ENCODE measurements around the gene SPAG6. TPM values are rescaled to one million over a fixed set of nuclear protein-coding genes. Genes with fewer than 3 reads are reported as not detected.

Gene SPAG6
- total and polyA plus RNA-seq, 2 of the 8 experiments (the other 6 are each of a cell fraction or from before 2014, with no cell fraction given) = 0.14 TPM; not detected in 1

DNA sequence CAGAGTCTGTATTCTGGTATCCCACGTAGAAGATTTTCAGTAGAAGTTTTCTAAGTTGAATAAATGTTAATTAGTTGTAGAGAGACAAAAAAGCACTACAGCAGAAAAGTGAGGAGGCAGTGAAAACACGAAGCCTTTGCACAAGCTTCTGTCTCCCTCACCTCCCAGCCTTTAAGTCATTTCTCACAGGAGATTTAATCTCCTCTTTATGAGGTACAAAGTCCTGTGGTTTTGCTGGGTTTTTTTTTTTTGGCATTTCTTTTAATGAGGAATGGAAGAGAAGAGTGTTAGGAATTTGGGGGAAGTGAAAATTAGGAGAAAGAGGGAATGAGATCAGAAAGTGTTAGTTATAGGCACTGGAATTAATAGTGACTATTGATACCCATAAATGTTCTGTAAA lies 21.5 kb downstream of the SPAG6 start (continued):
- TF ChIP-seq CHD7 (IDR thresholded peaks at IDR 0.05; ENCODE audit: insufficient replicate concordance, low read length) = no peak
- no peak for TF ChIP-seq GTF2F1 (IDR thresholded peaks at IDR 0.05; ENCODE audit: borderline replicate concordance, low read depth, low read length)
- no peak for TF ChIP-seq BACH1 (IDR thresholded peaks at IDR 0.05; ENCODE audit: low read length)
- TF ChIP-seq HDAC2 (IDR thresholded peaks at IDR 0.05; ENCODE audit: borderline replicate concordance in 1 of 2, low read depth in 2 of 2, low read length in 2 of 2) = no peak
- no peak for TF ChIP-seq TAF7 (optimal IDR thresholded peaks at IDR 0.05; ENCODE audit: borderline replicate concordance, low read depth, low read length)
- no peak for TF ChIP-seq TEAD4 (IDR thresholded peaks at IDR 0.05; ENCODE audit: low read depth, low read length)
- no peak for TF ChIP-seq CBX8 (IDR thresholded peaks at IDR 0.05; ENCODE audit: borderline replicate concordance, low read depth, low read length)
- no peak for TF ChIP-seq HDAC6 (IDR thresholded peaks at IDR 0.05; ENCODE audit: low read depth, low read length)

All from H1 (cell line).